Activated B cell treated with CpG ODN at 0.5 μM for 24 hours (primary cell): ENCODE results near the gene CACNA2D3. TPM values are rescaled to one million over a fixed set of nuclear protein-coding genes. Genes with fewer than 3 reads are reported as not detected.

ENCODE experiments used
- ATAC-seq: fragments of 200-7000 bp; cut with Tn5 transposase; one replicate; pipeline ENCODE4 v1.10.0; 2021; ENCODE audit warnings: low read depth, mild to moderate bottlenecking, moderate library complexity
- CTCF ChIA-PET: fragments of 350-600 bp; sonication (Branson Sonifier 250); formaldehyde crosslinking; loops from one replicate; lab custom pipeline; 2021; ENCODE audit warnings: antibody characterized with exemption; lab: Charles Lee
- POLR2A ChIA-PET: fragments of 350-600 bp; sonication (Branson Sonifier 250); formaldehyde crosslinking; loops from one replicate; lab custom pipeline; 2021; ENCODE audit warnings: antibody characterized with exemption; lab: Charles Lee
- DNase-seq: peaks from one replicate; pipeline ENCODE4 v3.0.0; 2022
- H3K27ac Mint-ChIP-seq: one replicate; pipeline ENCODE4 v1.8.0; 2020; ENCODE audit warnings: mixed read lengths
- H3K27me3 Mint-ChIP-seq: one replicate; pipeline ENCODE4 v1.8.0; 2021; ENCODE audit warnings: mixed read lengths
- H3K36me3 Mint-ChIP-seq: one replicate; pipeline ENCODE4 v1.8.0; 2021; ENCODE audit warnings: low read depth, mixed read lengths
- H3K4me1 Mint-ChIP-seq: one replicate; pipeline ENCODE4 v1.8.0; 2021; ENCODE audit warnings: mixed read lengths
- H3K4me3 Mint-ChIP-seq: one replicate; pipeline ENCODE4 v1.8.0; 2020; ENCODE audit warnings: mild to moderate bottlenecking, mixed read lengths
- H3K9me3 Mint-ChIP-seq: one replicate; pipeline ENCODE4 v1.8.0; 2020; ENCODE audit warnings: mixed read lengths
- CTCF ChIP-seq: fragments of 200-600 bp; IDR thresholded peaks from one replicate; pipeline ENCODE4 v1.8.0; 2022; ENCODE audit warnings: antibody characterized with exemption, mild to moderate bottlenecking
- intact Hi-C: fragments of 100-400 bp; cut with micrococcal nuclease; formaldehyde crosslinking; loops from one replicate; pipeline ENCODE4 v1.15.1; 2024
- total RNA-seq: library from RNA; stranded (reverse); gene quantifications from 2 replicates; pipeline ENCODE4 v1.2.3, GENCODE V29; 2022

CACNA2D3 gene
- total RNA-seq, 1 donor from 2014 or later: not detected

- H3K4me3 Mint-ChIP-seq: no peak overlapping the region
Measured at GRCh38 chr3:54955941-54956340, 833.6 kb downstream of the CACNA2D3 start.

GRCh38 chr3:54957711-54958110, 835.4 kb downstream of the CACNA2D3 start:
- no peaks in the 10 kb centered on the region for H3K36me3 Mint-ChIP-seq
- H3K27me3 Mint-ChIP-seq: no peaks in the 10 kb centered on the region
- DNase-seq (no peak), ATAC-seq (no peak)
- no peak for TF ChIP-seq CTCF
- intact Hi-C loops: no loop called here
- H3K4me1 Mint-ChIP-seq: no peaks in the 10 kb centered on the region
- ChIA-PET CTCF (no interaction called here), POLR2A (no interaction called here)
- no peaks in the 10 kb centered on the region for H3K9me3 Mint-ChIP-seq
- no peak overlapping the region for H3K4me3 Mint-ChIP-seq
- no peak overlapping the region for H3K27ac Mint-ChIP-seq

More at GRCh38 chr3:54955941-54956340, 833.6 kb downstream of the CACNA2D3 start:
- ChIA-PET CTCF (no interaction called here), POLR2A (no interaction called here)
- H3K27ac Mint-ChIP-seq: no peak overlapping the region
- no peak for TF ChIP-seq CTCF
- DNase-seq: no peak
- intact Hi-C loops: no loop called here
- no peaks in the 10 kb centered on the region for H3K36me3 Mint-ChIP-seq
- H3K27me3 Mint-ChIP-seq: no peaks in the 10 kb centered on the region
- H3K9me3 Mint-ChIP-seq: no peaks in the 10 kb centered on the region
- H3K4me1 Mint-ChIP-seq: no peaks in the 10 kb centered on the region
- ATAC-seq: no peak

- no peaks in the 10 kb centered on the region for H3K36me3 Mint-ChIP-seq
- no peaks in the 10 kb centered on the region for H3K4me1 Mint-ChIP-seq
- CTCF ChIA-PET: no interaction called here
- no peak for DNase-seq
- no peaks in the 10 kb centered on the region for H3K27me3 Mint-ChIP-seq
- H3K4me3 Mint-ChIP-seq: no peak overlapping the region
- TF ChIP-seq CTCF: no peak
- H3K9me3 Mint-ChIP-seq: no peaks in the 10 kb centered on the region
- H3K27ac Mint-ChIP-seq: no peak overlapping the region
- no peak for ATAC-seq
- POLR2A ChIA-PET: no interaction called here
- intact Hi-C loops: no loop called here
Measured at GRCh38 chr3:54960082-54960481, 837.7 kb downstream of the CACNA2D3 start.

GRCh38 chr3:54960701-54961100, 838.3 kb downstream of the CACNA2D3 start:
- Mint-ChIP-seq H3K36me3 (no peaks in the 10 kb centered on the region), H3K9me3 (no peaks in the 10 kb centered on the region), H3K27me3 (no peaks in the 10 kb centered on the region), H3K27ac (no peak overlapping the region), H3K4me3 (no peak overlapping the region), H3K4me1 (no peaks in the 10 kb centered on the region)
- CTCF ChIA-PET: no interaction called here
- intact Hi-C loops: no loop called here
- POLR2A ChIA-PET: no interaction called here
- DNase-seq (no peak), ATAC-seq (no peak)
- no peak for TF ChIP-seq CTCF

- Mint-ChIP-seq H3K27ac (no peak overlapping the region), H3K36me3 (no peaks in the 10 kb centered on the region), H3K4me1 (no peaks in the 10 kb centered on the region), H3K4me3 (no peak overlapping the region), H3K27me3 (no peaks in the 10 kb centered on the region), H3K9me3 (no peaks in the 10 kb centered on the region)
- ChIA-PET CTCF (no interaction called here), POLR2A (no interaction called here)
- no peak for TF ChIP-seq CTCF
- no peak for DNase-seq
- no peak for ATAC-seq
- intact Hi-C loops: no loop called here
Measured at GRCh38 chr3:54962200-54962599, 839.8 kb downstream of the CACNA2D3 start.
